Measurements from ENCODE around the gene MARK3.

Gene MARK3

DNA sequence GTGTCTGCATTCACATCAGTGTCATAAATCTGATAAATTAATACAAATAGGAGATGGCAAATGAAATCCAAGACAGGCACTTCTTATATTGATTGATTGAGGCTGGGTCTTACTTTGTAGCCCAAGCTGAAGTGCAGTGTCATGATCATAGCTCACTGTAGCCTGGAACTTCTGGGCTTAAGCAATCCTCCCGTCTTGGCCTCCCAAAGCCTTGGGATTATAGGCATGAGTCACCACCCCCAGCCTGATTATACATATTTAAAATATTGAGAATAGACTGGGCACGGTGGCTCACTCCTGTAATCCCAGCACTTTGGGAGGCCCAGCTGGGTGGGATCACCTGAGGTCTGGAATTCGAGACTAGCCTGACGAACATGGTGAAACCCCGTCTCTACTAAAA is 51.3 kb downstream of the MARK3 start:
- DNase-seq (ENCODE audit: low spot score), result no peak

- DNase-seq (ENCODE audit: low spot score), result no peak
Observed at GRCh38 chr14:103442288-103442687, 57.1 kb downstream of the MARK3 start.

- DNase-seq (ENCODE audit: low spot score), result no peak
Observed at GRCh38 chr14:103443111-103443510, 57.9 kb downstream of the MARK3 start.

GRCh38 chr14:103444837-103445524 is 59.8 kb downstream of the MARK3 start:
- DNase-seq (ENCODE audit: low spot score), result peak; percentile 27

DNA sequence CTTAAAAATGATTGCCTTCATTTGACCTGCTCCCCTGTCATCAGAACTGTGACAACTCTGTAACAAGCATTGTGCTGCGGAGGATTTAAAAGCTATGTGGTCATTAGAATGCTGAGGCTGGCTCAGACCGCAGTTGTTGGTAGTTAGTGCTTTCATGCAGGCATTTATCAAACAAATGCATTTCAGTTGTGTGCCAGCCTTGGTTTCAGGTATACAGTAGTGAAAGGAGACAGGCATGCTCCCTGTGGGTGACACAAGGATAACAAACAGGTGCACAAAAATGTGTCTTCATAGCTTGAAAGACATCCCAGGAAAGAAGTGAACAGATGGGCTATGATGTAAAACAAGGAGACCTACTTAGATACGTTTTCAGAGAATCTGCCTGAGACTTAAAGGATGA is 60.6 kb downstream of the MARK3 start:
- DNase-seq (ENCODE audit: low spot score), result peak; percentile 90

DNA sequence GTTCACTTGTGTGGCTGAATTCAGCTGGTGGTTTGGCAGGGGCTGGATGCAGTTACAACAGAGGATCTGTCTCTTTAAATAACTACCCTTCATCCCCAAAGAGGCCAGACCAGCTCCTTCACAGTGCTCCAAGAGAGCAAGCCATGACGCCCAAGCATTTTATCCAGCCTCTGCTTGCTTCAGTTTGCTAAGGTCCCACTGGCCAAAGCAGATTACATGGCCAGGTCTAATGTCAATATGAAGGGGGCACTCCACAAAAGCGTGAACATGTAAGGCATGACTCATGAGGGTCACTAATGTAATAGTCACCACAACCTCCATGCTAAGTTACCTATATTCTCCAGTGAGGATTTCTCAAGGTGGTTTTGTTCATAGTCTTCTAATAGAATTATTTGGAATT is 62.9 kb downstream of the MARK3 start:
- peak; percentile 28 for DNase-seq (ENCODE audit: low spot score)

GRCh38 chr14:103449634-103450161 is 64.5 kb downstream of the MARK3 start:
- DNase-seq (ENCODE audit: low spot score), result no peak

DNA sequence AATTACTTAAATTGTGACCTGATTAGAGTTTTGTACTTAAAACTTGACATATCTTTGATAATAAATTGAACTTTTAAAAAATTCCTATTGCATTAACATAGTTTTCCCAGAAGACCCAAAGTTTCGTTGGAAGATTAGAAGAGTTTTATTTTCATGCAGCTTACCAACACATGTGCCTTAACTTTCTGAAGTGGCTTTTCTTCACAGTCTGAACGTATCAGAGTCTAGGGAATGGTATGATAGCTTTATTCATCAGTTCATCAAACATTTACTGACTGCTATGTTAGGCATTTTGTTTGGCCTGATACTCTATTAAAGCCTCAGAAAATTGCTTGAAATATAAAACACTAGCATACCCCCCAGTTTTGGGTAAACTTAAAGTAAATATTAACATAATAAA is 65.2 kb downstream of the MARK3 start:
- no peak for DNase-seq (ENCODE audit: low spot score)

DNA sequence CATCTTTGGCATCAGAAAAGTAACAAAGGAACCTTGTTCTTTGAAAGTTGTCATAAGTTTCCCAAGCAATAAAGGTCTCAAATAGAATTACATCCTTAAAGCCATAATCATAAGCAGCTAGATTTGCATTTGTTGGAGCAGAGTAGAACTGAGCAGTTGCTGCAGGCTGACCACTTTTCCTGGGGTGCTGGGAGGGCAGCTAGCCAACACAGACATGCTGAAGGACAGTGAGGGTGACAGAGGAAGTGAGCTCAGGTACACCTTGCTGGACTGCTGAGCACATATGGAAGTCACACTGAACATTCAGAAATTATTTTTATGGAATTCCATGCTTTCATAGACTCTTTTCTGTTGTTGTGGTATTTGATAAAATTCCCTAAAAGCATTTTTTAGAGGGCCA is 66.2 kb downstream of the MARK3 start:
- peak; percentile 80 for DNase-seq (ENCODE audit: low spot score)

- no peak for DNase-seq (ENCODE audit: low spot score)
Observed at GRCh38 chr14:103453791-103454190, 68.6 kb downstream of the MARK3 start.

DNA sequence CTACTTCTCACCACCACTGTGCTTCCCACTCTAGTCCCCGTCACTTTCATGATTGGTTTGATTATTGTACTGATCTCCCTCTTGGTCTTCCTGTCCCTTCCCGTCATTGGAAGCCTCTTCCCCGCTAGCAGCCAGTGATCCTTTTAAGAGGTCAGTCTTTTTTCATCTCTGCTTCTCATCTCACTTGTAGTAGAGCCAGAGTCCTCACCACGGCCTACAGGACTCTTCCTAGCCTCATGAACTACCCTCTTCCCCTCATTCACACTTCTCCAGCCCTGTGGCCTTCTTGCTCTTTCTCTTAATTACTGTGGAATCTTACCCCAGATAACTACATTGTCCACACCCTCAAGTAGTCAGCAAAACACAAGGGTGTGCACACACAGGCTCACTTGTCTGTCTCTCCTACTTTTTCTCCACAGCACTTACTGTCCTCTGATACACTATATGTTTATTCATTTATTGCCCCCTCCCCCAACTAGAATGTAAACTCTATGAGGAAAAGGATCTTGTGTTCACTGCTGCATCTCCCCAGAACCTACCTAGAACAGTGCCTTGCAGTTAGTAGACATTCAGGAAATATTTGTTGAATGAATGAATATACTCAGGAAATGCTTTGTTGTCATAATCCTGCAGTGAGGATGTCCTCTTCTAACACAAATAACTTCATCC is 71.1 kb downstream of the MARK3 start:
- DNase-seq (ENCODE audit: low spot score), result no peak

GRCh38 chr14:103460415-103460814 is 75.2 kb downstream of the MARK3 start:
- DNase-seq (ENCODE audit: low spot score), result no peak

DNA sequence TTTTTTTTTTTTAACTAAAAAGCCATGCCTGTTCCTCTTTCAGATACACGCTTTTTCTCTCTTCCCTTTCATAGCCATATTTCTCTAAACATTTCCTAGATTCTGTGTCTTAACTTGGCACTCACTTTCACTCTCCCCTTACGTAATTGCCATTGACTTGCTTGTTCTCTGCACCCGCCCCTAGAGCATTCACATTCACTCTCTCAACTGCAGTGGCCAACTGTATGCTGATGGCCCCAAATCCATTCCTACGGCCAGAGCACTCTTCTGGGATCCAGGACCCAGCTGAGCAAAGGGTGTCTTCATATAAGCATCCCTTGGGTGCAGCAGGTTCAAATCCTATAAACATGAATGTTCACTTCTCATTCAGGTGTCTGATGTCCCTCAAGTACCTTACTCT is 77.9 kb downstream of the MARK3 start:
- no peak for DNase-seq (ENCODE audit: low spot score)

GRCh38 chr14:103463851-103464250 is 78.6 kb downstream of the MARK3 start:
- DNase-seq (ENCODE audit: low spot score), result no peak

DNA sequence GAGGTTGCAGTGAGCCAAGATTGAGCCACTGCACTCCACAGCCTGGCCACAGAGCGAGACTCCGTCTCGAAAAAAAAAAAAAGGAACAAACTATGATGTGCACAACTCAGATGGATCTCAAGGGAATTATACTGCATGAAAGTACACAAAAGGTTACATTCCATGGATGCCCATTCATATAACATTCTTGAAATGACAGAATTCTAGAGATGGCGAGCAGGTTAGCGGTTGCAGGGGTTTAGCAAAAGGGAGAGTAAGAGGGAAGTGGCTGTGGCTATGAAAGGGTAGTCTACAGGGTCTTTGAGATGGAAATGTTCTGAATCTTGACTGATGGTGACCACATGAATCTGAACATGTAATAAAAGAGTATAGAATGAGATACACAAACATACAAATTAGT is 87.7 kb downstream of the MARK3 start:
- DNase-seq (ENCODE audit: low spot score), result no peak

- no peak for DNase-seq (ENCODE audit: low spot score)
Observed at GRCh38 chr14:103474893-103475292, 89.7 kb downstream of the MARK3 start.

DNA sequence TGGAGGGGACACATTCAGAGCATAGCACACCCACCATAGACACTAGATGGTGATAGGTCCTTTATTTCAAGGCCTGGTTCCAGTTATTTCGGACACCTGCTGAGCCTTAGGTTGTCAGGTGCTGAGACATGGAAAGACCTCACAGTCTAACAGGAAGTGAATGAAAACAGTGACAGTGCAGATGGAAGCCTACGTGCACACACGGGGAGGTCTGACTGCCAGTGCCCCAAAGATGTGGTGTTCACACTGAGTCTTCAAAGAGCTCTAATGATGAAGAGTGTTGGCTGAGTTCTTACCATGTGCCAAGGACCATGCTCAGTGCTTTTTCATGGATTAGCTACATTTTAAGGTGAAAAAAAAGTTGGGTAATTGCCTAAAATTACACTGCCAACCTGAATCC is 90.8 kb downstream of the MARK3 start:
- DNase-seq (ENCODE audit: low spot score), result no peak

- no peak for DNase-seq (ENCODE audit: low spot score)
Observed at GRCh38 chr14:103476631-103477030, 91.4 kb downstream of the MARK3 start.

- DNase-seq (ENCODE audit: low spot score), result peak; percentile 43
Observed at GRCh38 chr14:103480595-103480994, 95.4 kb downstream of the MARK3 start.

- no peak for DNase-seq (ENCODE audit: low spot score)
Observed at GRCh38 chr14:103483600-103483999, 98.4 kb downstream of the MARK3 start.

- no peak for DNase-seq (ENCODE audit: low spot score)
Observed at GRCh38 chr14:103485504-103485903, 100.3 kb downstream of the MARK3 start.

DNA sequence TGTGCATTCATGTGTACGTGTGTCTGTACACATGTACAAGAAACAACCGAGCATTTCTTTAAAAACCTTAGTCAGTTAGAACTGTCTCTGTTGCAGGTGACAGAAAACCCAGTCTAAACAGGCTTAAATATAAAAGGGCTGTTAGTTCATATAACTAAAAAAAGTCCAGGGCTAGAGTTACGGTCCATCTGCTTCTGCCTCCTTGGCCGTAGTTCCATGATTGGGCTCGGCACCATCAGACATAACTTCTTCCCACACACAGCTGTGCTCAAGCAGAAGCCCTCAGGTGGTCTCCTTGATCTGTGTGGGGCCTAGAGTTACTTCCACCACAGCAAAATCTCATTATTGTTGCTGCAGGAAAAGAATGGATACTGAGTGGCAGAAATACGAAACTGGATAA is 102.9 kb downstream of the MARK3 start:
- no peak for DNase-seq (ENCODE audit: low spot score)

GRCh38 chr14:103488960-103489359 is 103.7 kb downstream of the MARK3 start:
- no peak for DNase-seq (ENCODE audit: low spot score)

DNA sequence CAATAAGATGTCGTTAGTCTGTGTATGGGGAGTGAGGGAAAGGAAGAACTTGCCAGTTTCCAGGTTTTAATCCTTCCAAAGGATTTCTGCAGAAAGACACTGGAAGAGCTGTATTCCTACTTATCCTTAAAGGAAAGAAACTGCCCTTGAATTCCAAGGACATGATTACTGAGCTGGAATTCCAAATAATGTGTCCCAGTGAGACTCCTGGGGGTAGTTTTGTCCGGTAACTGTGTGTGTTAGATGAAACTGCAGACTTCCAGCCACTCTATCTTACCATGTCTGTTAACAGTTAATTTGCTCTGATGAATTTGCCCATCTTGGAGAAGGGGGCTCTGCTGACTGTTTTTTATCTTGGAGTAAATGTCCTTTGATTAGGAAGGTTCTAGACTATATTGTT is 104.4 kb downstream of the MARK3 start:
- no peak for DNase-seq (ENCODE audit: low spot score)

All from cerebellar cortex (tissue), 1 donor.